ENCODE results near the gene MRGPRX2.

Gene MRGPRX2

DNA sequence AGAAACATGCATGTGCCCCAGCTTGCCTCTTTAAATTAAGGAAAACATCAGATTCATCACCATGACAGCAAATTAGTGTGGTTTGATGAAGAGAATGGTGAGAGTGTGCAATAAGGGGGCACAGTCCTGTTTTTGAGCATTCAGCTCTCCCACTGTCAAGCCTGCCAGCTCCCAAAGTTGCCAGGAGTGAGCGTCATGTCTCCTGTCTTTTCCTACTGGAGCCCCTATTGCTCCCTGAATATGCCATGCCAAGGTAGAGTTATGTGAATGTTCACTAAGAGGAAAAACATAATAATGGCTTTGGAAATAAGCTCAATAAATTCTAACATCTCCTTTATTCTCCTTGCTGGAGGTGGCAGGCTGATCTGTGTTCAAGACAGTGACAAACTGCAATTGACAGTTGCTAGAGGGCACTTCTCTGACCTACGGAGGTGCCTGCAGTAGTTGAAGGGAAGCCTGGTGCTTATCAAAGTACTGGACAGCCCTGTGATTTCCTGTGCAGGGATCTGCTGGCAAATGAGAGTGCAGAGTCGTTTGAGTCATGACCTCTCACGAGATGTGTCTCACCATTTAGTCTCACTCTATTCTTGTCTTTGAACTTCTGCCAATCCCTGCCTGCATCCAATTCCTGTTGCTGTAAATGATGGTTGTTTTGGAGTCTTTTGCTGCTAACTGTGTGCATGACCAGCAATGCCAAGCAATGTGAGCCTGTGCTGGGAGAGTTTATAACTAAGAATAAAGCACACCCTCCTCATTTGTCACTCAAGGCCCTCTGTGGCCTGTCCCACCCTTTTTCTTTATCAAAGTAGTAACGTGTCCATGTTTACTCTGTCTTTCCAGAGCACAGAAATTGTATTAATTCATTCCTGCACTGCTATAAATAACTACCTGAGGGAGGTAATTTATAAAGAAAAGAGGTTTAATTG lies 34.8 kb downstream of the MRGPRX2 start:
- H3K27ac ChIP-seq (ENCODE audit: low read depth, low read length), result no peak overlapping the region

DNA sequence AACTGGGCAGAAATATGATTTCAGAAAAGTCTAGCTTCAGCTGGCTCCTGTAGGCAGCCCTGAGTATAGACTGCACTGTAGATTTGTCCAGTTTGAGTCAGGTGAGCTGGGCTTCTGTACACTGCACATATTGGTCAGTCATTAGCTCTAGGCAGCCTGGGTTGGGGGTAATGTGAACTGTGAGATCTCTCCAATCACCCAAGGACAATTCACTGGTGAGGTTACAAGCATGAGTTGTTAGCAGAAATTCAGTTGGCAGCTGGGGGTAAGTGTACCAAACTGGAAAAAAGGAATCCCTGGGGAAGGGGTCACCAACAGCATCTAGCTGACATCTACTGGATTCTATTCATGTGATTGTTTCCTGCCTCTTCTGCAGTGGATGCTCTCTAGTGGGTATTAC lies 39.7 kb downstream of the MRGPRX2 start:
- no peaks in the 10 kb centered on the region for H3K27me3 ChIP-seq (ENCODE audit: control insufficient read depth, insufficient read depth, low read length)
- no peak overlapping the region for H3K4me3 ChIP-seq (ENCODE audit: low read length)
- no peaks in the 10 kb centered on the region for H3K36me3 ChIP-seq (ENCODE audit: control insufficient read depth, insufficient read depth, low read length)
- H3K27ac ChIP-seq (ENCODE audit: low read depth, low read length), result no peak overlapping the region
- H3K9ac ChIP-seq (ENCODE audit: low read length), result no peak overlapping the region
- H3K4me1 ChIP-seq (ENCODE audit: control insufficient read depth, insufficient read depth, low read length), result no peaks in the 10 kb centered on the region

More for the DNA sequence above, 34.8 kb downstream of the MRGPRX2 start:
- Histone ChIP-seq H3K27me3 (ENCODE audit: control insufficient read depth, insufficient read depth, low read length) (no peaks in the 10 kb centered on the region), H3K36me3 (ENCODE audit: control insufficient read depth, insufficient read depth, low read length) (no peaks in the 10 kb centered on the region), H3K9ac (ENCODE audit: low read length) (no peak overlapping the region), H3K4me3 (ENCODE audit: low read length) (no peak overlapping the region), H3K4me1 (ENCODE audit: control insufficient read depth, insufficient read depth, low read length) (no peaks in the 10 kb centered on the region)

DNA sequence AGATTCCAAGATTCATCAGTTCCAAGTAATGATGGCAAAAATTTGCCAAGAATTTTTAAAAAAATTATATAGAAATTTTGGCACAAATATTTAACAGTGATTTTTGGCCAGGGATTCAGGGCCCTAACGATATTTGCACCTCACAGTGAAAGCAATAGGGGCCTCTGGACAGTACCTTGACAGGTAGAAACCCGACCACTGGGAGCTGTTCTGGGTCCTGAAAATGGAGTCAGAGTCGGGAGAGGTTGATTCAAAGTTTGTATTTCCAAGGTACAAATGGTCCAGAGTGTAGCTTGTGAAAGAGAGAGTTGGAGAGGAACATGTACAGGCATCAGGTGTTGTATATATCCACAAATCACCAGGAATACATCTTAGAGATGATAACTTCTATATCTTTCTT lies 41.6 kb downstream of the MRGPRX2 start:
- Histone ChIP-seq H3K9ac (ENCODE audit: low read length) (no peak overlapping the region), H3K27me3 (ENCODE audit: control insufficient read depth, insufficient read depth, low read length) (no peaks in the 10 kb centered on the region), H3K4me3 (ENCODE audit: low read length) (no peak overlapping the region), H3K36me3 (ENCODE audit: control insufficient read depth, insufficient read depth, low read length) (no peaks in the 10 kb centered on the region), H3K27ac (ENCODE audit: low read depth, low read length) (no peak overlapping the region), H3K4me1 (ENCODE audit: control insufficient read depth, insufficient read depth, low read length) (no peaks in the 10 kb centered on the region)

DNA sequence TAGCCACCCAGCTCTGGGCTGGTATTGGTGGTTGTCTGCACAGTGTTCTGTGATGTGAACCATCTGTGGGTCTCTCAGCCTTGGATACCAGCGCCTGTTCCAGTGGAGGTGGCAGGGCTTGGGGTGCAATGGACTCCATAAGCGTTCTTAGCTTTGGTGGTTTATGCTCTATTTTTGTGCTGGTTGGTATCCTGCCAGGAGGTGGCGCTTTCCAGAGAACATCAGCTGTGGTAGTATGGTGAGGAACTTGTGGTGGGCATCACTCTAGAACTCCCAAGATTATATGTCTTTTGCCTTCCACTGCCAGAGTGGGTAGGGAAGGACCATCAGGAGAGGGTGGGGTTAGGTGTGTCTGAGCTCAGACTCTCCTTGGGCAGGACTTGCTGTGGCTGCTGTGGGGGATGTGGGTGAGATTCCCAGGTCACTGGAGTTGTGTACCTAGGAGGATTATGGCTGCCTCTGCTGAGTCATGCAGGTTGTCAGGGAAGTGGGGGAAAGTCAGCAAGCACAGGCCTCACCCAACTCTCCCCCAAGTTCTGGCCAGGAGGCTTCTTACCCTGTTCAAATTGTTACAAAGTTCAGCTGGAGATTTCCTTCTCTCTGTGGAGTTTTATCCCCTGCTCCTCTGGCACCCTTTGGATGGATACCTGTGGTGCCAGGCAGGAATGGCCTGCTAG lies 47.2 kb downstream of the MRGPRX2 start:
- H3K9ac ChIP-seq (ENCODE audit: low read length), result no peak overlapping the region
- no peaks in the 10 kb centered on the region for H3K27me3 ChIP-seq (ENCODE audit: control insufficient read depth, insufficient read depth, low read length)
- H3K36me3 ChIP-seq (ENCODE audit: control insufficient read depth, insufficient read depth, low read length), result no peaks in the 10 kb centered on the region
- no peak overlapping the region for H3K4me3 ChIP-seq (ENCODE audit: low read length)
- no peak overlapping the region for H3K27ac ChIP-seq (ENCODE audit: low read depth, low read length)
- no peaks in the 10 kb centered on the region for H3K4me1 ChIP-seq (ENCODE audit: control insufficient read depth, insufficient read depth, low read length)

DNA sequence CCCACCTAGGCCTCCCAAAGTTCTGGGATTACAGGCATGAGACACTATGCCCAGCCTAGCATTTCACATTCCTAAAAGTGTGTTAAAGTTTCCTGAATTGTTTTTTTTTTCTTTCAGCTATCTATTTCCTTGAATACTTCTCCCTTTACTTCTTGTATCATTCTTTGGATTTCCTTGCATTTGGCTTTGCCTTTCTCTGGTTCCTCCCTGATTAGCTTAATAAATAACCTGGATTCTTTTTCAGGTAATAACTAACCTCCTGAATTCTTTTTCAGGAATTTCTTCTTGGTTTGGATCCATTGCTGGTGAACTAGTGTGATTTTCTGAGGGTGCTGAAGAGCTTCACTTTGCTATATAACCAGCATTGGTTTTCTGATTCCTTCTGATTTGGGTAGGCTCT lies 47.9 kb downstream of the MRGPRX2 start:
- Histone ChIP-seq H3K27me3 (ENCODE audit: control insufficient read depth, insufficient read depth, low read length) (no peaks in the 10 kb centered on the region), H3K27ac (ENCODE audit: low read depth, low read length) (no peak overlapping the region), H3K9ac (ENCODE audit: low read length) (no peak overlapping the region), H3K36me3 (ENCODE audit: control insufficient read depth, insufficient read depth, low read length) (no peaks in the 10 kb centered on the region), H3K4me1 (ENCODE audit: control insufficient read depth, insufficient read depth, low read length) (no peaks in the 10 kb centered on the region), H3K4me3 (ENCODE audit: low read length) (no peak overlapping the region)

Measured in rectal smooth muscle tissue (tissue), 1 donor.